HG03354 (cell line): Measurements from ENCODE around the gene ITGA4.

ENCODE experiments used
- ATAC-seq: cut with Tn5 transposase; IDR thresholded peaks from one replicate; pipeline ENCODE4 v1.9.1; 2021; ENCODE audit warnings: mild to moderate bottlenecking; ENCODE audit not compliant: unreplicated experiment, poor library complexity, severe bottlenecking

Gene ITGA4

GRCh38 chr2:181457741-181458425, 697 bp downstream of the ITGA4 start:
- peak; percentile 26 for ATAC-seq

- ATAC-seq = no peak
These were observed 1.7 kb downstream of the ITGA4 start for GRCh38 chr2:181458871-181459270.

- ATAC-seq = no peak
These were observed 2.4 kb downstream of the ITGA4 start for GRCh38 chr2:181459621-181460021.

GRCh38 chr2:181461056-181461997, 4.1 kb downstream of the ITGA4 start:
- ATAC-seq = no peak

GRCh38 chr2:181462033-181462432, 4.8 kb downstream of the ITGA4 start:
- ATAC-seq = peak; percentile 24

- ATAC-seq = no peak
These were observed 6.4 kb downstream of the ITGA4 start for GRCh38 chr2:181463588-181463987.

GRCh38 chr2:181464966-181465365, 7.8 kb downstream of the ITGA4 start:
- no peak for ATAC-seq

- ATAC-seq = no peak
These were observed 8.6 kb downstream of the ITGA4 start for GRCh38 chr2:181465676-181466375.

GRCh38 chr2:181466661-181467576, 9.7 kb downstream of the ITGA4 start:
- peak; percentile 54 for ATAC-seq

GRCh38 chr2:181467966-181468707, 11.0 kb downstream of the ITGA4 start:
- no peak for ATAC-seq

- no peak for ATAC-seq
These were observed 11.6 kb downstream of the ITGA4 start for GRCh38 chr2:181468811-181469210.

GRCh38 chr2:181471226-181471625, 14.0 kb downstream of the ITGA4 start:
- ATAC-seq = no peak

GRCh38 chr2:181471783-181472182, 14.6 kb downstream of the ITGA4 start:
- ATAC-seq = no peak

- no peak for ATAC-seq
These were observed 15.8 kb downstream of the ITGA4 start for GRCh38 chr2:181472990-181473389.

GRCh38 chr2:181474222-181474881, 17.2 kb downstream of the ITGA4 start:
- ATAC-seq = no peak

- no peak for ATAC-seq
These were observed 26.0 kb downstream of the ITGA4 start for GRCh38 chr2:181483211-181483610.

GRCh38 chr2:181483876-181484275, 26.7 kb downstream of the ITGA4 start:
- ATAC-seq = no peak
